Activated CD4-positive, alpha-beta T cell treated with anti-CD3 and anti-CD28 coated beads for 48 hours (primary cell): ENCODE measurements around the gene UBASH3A.

Source experiments
- DNase-seq: peaks from one replicate; pipeline ENCODE4 v3.0.0-alpha.2; 2020

UBASH3A gene

DNA sequence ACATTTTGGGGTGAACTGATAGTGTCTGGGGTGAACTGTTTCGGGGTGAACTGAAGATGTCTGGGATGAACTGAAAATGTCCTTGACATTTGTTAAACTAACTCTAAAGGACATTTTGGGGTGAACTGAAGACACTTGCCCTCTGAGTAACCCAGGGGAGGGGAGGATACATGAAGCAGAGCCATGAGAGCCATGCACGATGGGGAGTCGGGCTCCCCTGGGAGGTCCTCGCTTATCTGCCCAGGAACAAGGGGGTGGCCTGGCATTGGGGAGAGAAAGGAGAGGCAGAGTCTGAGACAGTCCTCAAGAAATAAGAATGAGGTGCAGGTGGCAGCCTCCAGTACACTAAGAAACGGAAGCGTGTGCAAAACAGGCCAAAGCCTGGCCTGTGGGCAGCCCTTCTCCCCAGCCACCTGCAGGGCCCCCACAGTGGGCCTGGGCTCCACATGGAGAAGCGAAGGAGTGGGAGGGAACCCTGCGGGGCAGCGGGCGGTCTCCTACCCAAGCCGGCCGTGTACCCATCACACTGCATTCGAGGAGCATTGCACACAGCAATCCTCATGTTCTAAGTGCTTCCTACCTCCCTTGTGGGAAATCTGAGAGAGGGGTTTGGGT is 68.1 kb downstream of the UBASH3A start:
- DNase-seq = no peak

DNA sequence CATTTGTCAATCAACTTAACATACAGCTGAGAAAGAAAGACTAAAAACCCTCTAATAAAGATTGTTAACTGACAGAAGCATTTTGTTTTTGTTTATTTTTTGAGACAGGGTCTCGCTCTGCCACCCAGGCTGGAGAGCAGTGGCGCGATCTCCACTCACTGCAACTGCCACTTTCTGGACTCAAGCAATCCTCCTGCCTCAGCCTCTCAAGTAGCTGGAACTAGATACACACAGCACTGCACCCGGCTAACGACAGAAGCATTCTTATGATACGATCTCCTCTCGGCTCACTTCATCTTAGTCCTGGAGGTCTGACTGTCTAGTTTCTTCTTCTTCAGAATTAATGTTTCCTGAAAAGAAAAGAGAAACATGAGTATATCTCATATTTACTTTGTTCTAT is 68.8 kb downstream of the UBASH3A start:
- no peak for DNase-seq

DNA sequence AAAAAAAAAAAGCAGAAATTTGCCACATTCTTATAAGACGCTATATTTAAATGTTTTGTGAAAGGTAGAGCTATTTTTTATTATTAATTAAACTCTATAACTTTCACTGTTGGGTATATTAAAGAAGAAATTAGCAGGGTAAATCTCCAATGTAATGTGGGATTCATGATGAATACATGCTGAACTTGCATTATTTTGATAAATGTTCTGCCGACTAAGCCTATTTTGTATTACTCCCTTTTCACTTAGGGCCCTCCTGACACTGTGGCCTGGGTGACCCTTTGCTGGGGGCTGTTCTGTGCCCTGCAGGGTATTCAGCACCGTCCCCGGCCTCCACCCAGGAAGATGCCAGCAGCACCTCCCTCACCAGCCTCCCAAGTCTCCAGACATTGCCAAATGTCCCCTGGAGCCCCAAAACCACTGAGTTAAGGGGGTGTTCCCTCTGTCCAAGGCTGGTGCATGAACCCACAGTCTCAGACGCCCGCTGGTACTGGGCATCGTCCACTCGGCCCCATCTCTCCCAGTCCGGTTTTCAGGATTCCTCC is 69.9 kb downstream of the UBASH3A start:
- no peak for DNase-seq

DNA sequence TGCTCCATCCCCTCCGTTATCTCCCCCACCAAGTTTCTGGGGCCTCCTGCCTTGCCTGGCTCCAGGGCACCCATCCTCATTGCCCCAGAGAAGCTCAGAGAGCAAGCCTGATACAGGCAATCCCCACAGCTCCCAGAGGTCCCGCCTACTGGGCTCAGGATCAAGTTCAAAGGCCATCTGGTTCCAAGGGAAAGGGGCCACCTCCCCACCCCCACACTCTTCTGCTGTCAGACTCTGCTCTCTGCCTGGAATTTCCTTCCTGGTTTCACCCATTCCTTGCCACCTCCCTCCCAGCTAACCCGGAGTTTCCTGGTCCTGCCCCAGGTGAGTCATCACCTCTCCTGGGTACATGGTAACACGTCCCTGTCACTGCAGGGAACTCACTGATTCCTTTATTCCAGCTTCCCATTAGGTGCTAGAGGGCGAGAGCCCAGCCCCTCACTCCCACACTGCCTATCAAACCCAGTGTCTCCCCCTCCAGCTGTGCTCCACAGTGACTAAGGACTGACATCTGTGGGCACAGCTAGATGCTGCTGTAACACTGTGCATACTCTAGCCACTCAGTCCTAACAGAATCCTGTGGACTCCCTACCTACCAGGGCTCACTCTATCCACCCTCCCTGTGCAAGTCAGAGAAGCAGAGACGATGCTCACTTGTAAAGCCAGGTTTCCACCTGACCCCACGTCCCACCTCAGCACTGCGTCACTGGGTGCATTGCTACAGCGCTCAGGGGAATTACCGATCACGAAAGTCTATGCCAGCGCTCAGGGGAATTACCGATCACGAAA is 70.5 kb downstream of the UBASH3A start:
- no peak for DNase-seq

DNA sequence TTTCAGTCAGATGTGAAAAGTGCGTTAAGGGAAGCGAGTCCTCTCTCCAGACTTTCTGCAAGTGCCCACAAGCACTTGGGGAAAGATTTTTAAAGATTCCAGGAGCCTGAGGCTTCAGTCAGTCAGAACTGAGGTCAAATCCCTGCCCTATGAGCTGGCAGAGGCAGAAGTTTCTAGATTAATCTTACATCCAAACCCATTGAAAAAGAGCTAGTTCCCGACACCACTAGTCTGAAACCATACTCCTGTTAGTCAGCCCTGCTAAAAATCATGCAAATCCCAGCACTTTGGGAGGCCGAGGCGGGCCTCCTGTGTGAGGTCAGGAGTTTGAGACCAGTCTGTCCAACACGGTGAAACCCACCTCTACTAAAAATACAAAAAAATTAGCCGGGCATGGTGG is 71.3 kb downstream of the UBASH3A start:
- no peak for DNase-seq

DNA sequence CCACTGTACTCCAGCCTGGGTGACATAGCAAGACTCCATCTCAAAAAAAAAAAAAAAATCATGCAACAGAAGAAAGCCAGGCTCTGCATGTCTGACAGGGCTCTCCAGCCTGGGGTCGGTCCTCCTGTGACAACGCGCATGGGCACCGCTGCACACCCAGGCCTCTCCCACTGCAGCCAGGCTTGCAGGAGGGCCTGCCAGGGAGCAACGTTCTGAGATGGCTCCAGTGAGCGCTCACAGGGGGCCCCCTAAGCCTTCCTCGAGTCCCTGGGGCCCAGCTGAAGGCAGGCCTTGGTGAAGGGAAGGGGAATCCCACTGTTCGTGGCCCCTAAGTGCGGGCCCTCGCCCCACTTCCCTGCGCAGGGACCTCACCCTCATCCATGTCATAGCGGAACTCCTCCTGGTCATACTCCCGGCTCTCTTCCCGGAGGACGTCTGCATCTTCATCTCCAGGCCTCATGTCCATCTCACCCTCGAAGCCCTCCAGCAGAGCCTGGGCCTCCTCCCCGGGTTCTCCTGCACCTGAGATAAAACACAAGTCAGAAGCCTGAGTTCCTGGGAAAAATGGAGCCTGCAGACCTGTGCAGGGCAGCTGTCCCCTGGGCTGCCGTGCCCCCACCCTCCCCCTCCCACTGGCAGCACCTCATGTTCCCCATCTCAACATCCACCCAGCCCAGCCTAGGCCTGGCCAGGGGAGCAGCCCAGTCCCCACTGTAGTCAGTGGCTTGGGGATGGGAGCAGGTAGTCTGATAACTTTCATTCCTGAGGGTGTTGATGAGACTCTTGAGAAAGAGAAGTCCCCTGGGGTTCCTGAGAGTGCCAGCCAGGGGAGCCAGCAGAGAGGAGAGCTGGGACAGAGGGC is 72.1 kb downstream of the UBASH3A start:
- no peak for DNase-seq

DNA sequence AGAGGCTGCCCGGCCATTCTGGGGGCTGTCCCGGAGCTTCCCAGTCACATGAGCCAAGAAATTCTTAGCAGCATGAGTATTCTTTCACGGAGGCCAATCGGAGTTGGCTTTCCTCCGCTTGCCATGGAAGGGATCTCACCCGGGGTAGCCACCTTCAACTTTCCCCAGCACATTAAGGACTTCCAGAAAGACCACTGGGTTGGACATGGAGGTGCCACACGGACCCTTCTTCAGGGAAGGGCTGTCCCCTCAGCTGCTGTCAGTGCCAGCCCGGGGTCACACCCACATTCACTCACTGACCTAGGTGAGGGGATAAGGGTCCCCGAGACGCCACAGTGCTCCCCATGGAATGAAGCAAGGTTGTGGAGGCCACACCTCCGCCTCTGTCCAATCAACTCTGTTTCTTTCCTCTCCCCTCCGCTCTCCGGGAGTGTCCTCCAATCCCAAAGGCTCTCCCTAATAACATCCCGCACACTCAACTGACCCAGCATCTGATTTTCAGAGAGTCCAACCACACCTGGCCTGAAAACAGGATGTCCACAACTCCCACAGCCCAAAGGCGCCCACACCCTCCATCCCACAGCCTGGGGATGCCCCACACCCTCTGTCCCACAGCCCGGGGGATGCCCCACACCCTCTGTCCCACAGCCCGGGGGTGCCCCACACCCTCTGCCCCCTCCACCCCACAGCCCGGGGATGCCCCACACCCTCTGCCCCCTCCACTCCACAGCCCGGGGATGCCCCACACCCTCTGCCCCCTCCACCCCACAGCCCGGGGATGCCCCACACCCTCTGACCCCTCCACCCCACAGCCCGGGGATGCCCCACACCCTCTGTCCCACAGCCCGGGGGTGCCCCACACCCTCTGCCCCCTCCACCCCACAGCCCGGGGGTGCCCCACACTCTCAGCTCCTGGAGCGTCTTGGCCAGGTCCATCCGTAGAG is 73.0 kb downstream of the UBASH3A start:
- no peak for DNase-seq

DNA sequence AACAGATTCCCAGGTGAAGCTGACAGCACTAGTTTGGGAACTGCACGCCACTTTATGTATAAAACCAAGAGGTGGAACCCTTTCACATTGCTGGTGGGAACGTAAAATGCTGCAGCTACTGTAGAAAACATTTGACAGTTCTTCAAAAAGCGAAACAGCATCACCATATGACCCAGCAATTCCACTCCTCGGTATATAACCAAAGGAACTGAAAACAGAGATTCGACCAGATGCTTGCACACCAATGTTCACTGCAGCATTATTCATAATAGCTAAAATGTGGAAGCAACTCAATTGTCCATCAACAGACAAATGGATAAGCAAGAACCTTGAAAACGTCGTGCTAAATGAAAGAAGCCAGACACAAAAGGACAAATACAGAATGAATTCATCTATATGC is 74.8 kb downstream of the UBASH3A start:
- no peak for DNase-seq

DNA sequence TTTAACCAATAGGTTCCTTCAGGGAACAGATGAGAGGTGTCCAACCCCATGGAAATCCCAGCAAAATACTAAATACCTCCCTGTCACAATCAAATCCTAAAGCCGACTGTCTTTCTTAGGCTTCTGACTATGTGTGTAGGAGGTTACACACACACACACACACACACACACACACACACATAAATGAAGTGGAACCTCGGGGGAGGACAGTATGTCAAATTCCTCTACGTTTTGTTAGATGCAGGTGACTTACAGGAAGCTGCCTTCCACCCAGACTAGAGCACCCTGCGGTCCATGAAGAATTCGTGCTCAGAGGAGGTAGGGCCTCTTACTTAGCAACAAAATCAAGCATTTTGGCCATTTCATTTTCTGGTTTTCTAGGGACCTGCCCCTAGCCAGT is 75.9 kb downstream of the UBASH3A start:
- no peak for DNase-seq

DNA sequence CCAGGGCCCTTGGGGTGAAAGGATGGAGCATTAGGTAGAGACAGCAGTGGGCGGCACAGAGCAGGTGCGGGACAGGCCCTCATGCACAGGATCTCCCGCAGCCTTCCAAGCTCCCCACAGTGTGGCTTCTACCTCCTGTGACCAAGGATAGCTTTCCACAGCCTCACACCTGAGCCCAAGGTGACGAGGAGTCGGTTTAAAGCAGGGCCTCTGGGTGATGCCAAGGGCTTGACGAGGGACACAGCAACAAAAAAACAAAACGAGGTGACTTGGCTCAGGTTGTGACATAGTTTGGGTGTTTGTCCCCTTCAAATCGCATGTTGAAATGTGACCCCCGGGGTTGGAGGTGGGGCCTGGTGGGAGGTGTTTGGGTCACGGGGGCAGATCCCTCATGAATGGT is 77.0 kb downstream of the UBASH3A start:
- no peak for DNase-seq

DNA sequence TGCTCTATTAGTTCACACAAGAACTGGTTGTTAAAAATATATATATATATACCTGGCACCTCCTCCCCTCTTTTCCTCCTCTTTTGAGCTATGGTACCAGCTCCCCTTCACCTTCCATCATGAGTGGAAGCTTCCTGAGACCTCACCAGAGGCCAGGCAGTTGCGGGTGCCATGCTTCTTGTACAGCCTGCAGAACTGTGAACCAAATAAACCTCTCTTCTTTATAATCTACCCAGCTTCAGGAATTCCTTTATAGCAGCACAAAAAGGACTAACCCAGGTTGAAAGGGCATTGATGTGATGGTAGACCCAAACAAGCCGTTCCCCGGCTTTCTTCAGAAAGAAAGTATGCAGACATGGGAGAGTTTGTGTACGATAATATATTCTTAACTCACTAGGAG is 77.5 kb downstream of the UBASH3A start:
- no peak for DNase-seq

DNA sequence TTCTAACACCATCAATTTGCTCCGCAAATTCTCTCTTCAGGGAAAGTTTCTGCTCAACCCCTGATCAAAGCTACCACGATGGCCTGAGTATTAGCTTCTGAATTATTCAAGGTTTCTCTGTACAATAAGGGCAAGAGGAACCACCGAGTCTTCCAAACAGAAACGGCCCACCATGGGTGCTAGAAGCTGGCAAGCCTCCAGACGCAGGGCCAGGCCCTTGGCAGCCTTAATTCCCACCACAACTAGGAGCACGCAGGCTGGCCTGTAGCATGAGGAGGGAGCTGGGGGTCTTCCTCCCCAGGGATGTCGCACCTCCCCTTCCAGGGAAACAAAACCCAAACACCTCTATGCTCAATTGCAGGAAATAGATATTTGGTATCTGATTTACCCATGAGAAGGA is 81.3 kb downstream of the UBASH3A start:
- no peak for DNase-seq

DNA sequence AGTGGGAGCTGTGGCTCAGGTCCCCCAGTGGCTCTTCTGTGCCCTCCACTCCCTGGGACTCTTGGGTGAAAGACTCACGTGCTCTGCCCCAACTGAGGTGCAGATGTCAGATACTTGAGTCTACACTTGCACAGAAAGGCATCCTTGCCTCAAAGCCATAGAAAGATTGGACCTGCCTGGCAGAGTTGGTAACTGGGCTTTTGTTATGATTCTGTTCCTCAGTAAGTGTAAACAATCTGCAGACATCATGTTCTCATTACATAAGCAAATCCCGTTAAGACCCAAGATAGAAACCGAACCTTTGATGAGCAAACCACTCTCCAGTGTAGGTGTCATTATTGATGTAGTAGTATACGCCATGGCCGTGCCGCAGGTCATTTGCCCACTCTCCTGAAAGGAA is 82.4 kb downstream of the UBASH3A start:
- no peak for DNase-seq

DNA sequence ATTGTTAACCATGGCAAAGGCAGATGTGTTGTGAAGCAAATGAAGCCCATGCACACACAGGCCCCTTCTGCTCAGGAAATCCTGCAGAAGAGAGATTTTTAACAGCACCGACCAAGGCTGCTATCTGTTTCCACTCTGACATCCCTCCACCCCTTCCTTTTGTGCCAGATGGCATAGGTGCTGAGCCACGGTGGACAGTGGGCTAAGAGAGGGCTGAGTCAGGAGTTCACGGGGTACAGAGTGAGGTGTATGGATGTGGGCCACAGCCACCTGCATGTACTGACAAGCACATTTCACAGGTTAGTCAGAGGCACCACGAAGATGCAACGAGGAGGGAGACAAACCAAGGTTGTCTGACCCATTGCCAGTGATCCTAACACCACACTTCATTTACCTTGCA is 82.8 kb downstream of the UBASH3A start:
- no peak for DNase-seq

DNA sequence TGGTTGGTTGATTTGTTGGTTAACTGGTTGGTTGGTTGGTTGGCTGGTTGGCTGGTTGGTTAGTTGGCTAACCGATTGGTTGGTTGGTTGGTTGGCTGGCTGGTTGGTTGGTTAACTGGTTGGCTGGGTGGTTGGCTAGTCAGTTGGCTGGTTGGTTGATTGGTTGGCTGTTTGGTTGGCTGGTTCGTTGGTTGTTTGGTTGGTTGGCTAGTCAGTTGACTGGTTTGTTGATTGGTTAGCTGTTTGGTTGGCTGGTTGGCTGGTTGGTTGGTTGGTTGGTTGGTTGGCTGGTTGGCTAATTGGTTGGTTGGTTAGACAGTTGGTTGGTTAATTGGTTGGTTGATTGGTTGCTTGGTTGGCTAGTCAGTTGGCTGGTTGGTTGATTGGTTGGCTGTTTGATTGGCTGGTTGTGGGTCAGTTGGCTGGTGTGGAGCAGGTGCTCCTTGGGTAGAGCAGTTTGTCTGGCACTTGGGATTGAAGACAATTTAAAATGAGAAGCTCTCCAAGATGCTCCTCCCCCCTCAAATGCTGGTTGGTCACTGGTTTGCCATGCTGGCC is 85.4 kb downstream of the UBASH3A start:
- DNase-seq = no peak

DNA sequence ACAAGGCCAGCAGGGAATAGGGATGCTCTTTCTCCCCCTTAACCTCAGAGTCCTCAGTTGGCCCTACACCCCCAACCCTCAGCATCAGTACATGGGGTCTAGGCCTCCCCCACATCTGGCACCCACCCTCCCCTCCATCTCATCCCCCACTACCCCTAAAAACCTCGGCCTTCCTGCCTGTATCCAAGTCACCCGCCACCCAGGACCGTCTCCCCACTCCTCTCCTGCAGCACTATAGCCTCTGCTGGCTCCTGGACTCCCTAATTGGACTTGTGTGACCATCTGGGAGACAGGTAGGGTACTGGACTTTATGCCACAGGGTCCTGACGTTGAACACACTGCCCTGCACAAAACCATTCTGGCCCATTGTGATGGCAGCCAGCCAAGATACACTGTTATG is 86.3 kb downstream of the UBASH3A start:
- no peak for DNase-seq

DNA sequence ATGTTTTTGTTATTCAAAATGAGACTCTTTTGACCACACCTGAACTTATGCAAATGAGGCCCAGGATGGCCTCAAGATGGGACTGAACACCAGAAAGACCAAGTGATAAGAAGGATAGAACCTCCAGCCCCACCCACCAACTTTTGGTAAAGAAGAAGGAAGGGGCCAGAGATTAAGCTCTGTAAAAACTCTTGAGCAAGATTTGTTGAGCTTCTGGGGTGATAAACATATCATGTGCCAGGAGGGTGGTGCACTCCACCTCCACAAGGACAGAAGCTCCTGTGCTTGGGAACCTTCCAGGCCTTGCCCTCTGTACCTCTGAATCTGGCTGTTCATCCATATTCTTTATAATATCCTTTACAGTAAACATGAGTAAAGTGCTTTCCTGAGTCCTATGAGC is 87.0 kb downstream of the UBASH3A start:
- DNase-seq = no peak

DNA sequence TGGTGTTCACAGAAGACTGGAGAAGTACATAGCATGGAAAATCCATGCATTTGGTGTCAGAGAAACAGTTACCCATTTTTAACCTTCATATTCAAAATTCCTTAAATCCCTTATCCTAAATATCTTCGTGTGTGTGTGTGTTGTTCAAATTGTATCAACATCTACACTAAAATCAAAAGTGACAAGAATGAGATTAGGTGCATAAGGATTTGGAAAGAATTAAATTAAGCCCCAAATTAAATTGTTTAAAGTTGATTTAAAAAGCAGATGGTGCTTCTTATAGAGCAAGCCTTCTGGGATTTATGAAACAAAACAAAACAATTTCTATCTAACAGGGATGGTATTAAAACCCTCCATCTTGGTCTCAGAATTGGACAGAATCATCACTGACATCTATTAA is 87.6 kb downstream of the UBASH3A start:
- no peak for DNase-seq

DNA sequence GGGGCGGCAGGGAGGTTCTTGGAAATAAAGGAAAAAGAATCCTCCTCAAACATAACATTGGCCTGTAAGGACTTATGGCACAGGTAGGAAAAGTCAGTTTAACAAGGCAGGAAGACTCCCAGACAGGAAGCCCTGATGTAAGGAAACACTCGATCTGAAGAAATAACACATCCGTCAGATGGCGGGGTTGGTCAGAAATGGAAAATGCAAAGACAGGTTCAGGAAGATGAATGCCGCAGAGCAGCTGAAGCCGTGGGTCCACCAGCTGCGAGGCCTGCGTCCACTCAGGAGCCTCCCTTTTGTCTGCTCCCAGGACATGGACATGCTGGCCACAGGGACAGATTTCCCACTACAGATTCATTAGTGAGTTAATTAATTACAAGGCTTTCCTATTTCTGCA is 88.5 kb downstream of the UBASH3A start:
- DNase-seq = no peak

DNA sequence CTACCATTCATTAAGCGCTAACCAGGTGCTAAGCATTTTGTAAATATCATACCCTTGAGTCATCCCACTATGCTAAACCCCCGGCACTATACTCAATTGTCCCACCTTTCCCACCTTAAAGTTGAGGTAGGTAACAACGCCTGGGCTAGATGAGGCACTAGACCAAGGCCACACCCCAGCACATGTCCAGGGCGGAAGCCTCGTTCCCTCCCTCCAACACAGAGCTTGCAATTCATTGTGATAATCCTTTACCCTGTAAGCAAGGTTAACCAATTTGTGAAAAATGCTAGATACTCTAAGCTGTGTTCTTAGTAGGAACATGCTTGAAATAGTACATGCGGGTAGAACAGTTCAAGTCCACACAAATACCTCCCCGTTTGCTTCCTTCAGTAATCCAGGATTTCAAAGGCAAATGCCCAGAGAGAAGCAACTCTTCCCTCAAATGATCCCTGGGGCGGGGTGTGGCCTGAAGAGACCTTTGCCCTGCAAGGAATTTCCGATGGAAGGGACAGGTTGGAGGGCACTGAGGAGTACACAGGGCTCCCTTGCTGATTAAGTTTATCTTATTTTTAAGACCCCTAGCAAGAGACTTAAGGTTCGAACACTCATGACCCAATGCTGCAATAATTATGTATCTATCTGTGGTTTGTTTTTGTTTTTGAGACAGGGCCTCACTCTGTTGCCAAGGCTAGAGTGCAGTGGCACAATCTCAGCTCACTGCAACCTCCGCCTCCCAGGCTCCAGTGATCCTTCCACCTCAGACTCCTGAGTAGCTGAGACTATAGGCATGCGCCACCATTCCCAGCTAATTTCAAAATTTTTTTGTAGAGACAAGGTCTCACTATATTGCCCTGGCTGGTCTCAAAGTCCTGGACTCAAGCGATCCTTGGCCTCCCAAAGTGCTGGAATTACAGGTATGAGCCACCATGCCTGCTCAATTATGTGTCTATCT is 89.7 kb downstream of the UBASH3A start:
- DNase-seq = no peak

DNA sequence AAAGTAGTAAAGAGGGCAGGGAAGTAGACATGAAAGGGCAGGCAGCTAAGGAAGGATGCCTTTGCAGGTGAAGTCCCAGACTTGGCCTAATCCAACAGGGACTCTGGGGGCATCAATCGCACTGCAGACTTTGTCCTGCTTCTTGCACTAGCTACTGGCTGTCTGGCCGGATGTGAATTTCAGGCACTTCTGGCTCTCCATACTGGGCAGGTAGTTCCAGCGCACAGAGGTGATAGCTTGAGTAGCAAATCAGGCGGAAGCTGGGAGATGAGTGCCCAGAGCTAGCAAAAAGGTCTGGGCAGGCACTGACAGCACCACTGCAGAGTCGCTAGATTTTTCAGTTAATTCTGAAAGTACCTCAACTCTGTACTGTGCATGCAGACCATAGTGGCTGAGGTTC is 91.3 kb downstream of the UBASH3A start:
- DNase-seq = no peak
